ENCODE data around the gene RHCG.

The RHCG gene

DNA sequence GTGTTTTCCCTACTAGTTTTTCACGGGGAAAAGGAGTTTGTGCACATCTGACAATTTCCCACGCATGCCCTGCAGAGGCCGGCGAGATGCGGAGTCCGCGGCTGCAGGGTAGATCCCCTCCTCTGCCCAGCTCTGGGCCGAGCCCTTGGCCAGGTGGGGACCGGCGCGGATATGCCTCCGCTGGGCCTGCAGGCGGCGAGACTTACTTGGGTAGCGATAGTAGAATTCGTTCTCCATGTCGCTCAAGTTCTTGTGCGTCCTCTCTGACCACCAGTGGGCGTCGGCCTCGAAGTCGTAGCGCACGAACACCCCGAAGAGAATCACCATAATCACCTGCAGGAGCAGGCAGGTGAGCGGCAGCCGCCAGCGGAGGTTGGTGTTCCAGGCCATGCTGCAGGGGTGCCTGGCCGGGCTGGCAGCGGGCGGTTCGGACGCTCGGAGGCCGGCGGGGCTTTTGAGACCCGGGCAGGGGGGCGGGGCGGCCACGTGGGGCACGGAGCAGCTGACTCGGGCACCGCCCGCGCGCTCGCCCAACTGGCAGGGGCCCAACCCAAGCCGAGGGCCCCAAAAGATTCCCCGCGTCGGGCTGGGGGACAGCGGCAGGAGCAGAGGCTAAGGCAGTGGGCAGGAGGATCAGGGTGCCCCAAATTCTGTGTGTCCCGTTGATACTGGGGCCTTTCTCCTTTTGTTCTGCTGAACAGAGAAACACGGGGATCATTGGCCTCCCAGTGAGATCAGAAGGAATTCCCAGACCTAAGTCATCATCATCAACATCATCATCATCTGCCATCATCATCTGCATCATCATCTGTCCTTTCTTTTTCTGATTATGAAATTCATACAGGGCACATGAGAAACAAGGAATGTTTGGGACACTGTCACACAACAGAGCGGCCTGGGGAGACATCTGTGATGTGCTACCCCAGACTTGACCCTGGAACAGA is at the start of gene RHCG:
RHCG (minus strand) TSS at position 429 of the 944 bp plus-strand sequence; CDS start at position 390, 39 bp downstream.
- no peak for DNase-seq (ENCODE audit: low read depth in 2 of 2)

- no peak for DNase-seq (ENCODE audit: low read depth in 2 of 2)
These were observed 47.0 kb upstream of the RHCG start for GRCh38 chr15:89543389-89543788.

DNA sequence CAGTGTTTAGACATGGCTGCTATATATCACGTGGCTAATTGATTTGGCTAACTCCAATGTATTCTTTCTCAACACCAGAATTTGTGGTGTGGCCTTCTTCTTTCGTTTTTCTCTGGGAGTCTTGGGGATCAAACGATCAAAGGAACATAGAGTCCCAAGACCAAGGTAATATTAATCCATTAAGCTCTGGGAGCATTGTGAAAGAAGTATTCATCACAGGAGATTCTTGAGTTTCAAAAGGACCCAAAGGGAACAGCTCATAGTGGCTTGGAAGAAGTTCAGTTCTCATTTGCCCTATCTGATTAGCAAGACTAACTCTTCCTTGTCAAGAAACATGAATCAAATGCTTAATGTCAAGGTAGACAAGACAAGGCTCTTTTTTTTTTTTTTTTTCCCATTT is 46.0 kb upstream of the RHCG start:
- no peak for DNase-seq (ENCODE audit: low read depth in 2 of 2)

DNA sequence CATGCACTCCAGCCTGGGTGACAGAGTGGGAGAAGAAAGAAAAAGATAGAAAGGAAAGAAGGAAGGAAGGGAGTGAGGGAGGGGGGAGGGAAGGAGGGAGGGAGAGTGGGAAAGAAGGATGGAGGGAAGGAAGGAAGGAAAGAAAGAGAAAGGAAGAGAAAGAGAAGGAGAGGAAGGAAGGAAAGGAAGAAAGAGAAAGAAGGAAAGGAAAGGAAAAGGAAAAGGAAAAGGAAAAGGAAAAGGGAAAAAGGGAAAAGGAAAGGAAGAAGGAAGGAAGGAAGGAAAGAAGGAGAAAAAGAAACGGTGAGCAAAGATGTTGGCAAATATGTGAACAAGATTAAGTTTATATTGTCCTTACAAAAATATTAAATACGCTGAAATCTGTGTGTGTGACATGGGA is 42.6 kb upstream of the RHCG start:
- no peak for DNase-seq (ENCODE audit: low read depth in 2 of 2)

GRCh38 chr15:89533861-89534544 is 37.6 kb upstream of the RHCG start:
- DNase-seq (ENCODE audit: low read depth in 2 of 2) = no peak

- DNase-seq (ENCODE audit: low read depth in 2 of 2) = no peak
These were observed 35.6 kb upstream of the RHCG start for GRCh38 chr15:89531796-89532537.

- DNase-seq (ENCODE audit: low read depth in 2 of 2) = no peak
These were observed 34.6 kb upstream of the RHCG start for GRCh38 chr15:89530976-89531375.

DNA sequence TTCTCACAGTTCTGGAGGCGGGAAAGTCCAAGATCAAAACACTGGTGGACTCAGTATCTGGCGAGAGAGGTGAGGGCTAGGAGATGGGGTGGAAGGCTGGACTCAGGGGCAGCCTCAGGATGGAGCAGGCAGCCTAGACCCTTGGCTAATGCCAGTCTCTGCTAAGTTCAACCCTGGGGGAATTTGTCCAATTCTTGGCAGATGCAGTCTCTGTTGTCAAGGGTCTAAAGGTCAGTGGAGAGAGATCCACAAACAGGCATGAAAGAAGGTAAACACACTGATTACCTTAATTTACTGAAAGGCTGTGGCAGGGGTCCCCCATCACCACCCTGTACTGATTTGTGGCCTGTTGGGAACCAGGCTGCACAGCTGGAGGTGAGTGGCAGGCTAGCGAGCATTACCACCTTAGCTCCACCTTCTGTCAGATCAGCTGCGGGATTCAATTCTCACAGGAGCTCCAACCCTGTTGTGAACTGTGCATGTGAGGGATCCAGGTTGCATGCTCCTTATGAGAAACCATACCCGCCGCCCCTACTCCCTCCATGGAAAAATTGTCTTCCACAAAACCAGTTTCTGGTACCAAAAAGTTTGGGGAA is 32.5 kb upstream of the RHCG start:
- no peak for DNase-seq (ENCODE audit: low read depth in 2 of 2)

DNA sequence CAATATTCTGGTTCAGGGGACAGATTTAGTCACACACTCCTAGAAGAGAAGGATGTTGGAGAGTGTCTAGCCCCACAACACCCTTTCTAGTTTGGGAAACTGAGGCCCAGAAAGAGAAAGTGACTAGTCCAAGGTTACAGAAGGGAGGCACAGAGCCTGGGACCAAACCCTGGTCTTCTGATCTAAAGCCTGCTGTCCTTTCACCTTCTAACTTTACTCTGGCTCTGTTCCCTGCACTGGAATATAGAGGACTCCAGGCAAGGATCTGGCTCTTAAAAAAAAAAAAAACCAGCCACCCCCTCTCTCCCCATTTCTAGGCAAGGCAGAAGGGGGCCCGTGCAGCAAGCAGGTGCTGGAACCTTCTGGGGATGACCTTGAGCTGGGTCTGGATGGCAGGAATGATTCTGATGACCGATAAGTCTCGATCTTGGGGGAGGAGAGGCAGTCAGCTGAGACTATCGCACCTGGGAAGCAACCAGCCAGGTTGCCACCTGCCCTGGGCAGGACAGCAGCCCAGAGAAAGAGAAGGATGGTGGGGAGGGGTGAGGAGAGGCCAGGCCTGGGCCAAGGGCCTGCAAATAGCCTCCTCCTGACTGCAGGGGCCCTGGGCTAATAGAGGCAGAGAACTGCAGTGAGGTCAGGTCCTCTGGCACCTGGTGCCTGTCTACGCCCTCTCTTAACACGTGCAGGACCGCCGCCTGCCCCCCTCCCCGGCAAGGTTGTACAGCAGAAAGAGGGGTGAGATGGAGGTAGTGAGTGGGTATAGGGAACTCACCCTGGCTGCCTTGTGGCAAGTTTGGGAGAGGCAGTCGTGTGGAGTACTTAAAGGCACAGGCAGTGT is 30.4 kb upstream of the RHCG start:
- no peak for DNase-seq (ENCODE audit: low read depth in 2 of 2)

DNA sequence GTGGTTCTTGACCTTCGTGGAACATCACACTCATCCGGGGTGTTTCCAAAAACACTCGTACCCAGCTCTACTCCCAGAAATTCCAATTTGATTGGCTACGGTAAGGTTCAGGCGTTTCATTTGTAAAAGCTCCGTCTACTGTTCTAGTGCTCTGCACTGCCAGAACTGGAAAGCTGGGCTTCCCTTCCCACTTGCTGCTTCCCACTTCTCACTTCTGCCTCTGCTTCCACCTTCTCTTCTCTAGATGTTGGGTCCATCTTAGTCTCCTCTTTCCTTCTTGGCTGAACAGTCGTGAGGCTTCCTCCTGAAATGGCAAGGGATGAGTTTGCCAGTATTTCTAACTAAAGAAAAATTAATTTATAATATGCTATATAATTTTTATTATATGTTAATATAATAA is 29.8 kb upstream of the RHCG start:
- no peak for DNase-seq (ENCODE audit: low read depth in 2 of 2)

GRCh38 chr15:89524184-89524583 is 27.8 kb upstream of the RHCG start:
- DNase-seq (ENCODE audit: low read depth in 2 of 2) = no peak

GRCh38 chr15:89523101-89523500 is 26.7 kb upstream of the RHCG start:
- no peak for DNase-seq (ENCODE audit: low read depth in 2 of 2)

GRCh38 chr15:89521605-89522004 is 25.2 kb upstream of the RHCG start:
- no peak for DNase-seq (ENCODE audit: low read depth in 2 of 2)

DNA sequence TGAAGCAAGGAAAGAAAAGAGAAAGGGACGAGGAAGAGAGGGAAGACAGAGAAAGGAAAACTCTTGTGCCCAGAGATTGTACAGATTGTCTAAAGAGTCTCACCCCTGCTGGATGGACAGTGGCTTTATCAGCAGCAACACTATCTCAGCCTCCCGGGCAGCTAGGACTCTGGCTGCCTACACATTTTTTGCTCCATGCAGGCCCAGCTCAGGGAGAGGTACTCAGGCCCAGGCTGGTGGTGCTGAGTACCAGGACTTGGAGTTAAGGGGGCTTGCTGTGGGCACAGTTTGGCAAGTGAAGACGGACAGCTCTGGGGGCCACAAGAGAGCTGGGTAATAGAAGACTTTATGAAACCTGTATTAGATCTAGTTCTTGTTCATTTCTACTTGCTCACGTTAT is 19.1 kb upstream of the RHCG start:
- no peak for DNase-seq (ENCODE audit: low read depth in 2 of 2)

DNA sequence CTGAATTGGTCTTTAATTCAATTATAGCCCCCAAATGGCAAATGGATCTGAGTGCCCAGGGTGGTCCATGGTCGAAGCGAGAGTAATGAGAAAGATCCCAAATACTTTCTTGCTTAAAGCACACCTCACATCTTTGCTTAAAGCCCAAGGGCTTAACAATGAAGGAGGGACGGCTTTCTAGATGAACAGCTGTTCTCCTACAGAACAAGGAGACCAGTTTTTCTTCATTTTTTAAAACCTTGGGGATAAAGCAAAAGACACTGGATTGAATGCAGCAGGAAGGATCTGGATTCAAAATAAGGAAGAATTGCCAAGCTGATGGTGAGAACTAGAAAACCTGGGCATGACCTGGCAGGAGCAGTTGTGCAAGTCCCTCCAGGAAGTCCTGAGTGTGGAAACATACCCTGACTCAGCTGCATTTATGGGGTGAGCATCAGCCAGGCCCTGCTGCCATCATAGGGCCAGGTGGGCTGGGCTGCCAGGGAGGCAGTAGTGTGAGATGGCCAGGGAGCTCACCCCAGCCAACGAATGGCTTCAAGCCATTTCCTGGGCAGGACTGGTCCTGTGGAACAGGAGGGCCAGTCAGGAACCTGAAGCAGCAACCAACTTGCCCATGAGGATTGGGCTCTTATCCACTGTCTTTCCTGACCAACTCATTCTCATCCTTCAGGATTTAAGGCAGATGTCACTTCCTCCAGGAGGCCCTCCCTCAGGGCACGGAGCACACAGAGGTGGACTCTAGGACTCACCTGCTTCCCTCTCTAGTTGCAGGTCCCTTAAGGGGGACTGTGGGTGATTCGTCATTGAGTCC is 18.4 kb upstream of the RHCG start:
- DNase-seq (ENCODE audit: low read depth in 2 of 2) = no peak

DNA sequence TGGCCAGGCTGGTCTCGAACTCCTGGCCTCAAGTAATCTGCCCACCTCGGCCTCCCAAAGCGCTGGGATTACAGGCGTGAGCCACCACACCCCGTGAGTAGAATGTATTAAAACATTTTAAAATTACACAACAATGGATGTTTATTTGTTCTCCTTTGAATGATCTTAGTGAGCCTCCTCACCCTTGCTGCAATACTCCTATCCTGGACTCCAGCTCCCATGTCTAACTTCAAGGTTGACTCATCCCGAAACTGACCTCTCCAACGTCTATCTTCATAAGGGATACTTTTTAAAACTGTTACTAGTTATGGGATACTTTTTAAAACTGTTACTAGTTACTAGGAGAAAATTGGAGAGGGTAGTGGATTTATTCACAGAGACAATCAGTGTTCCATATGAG is 17.8 kb upstream of the RHCG start:
- no peak for DNase-seq (ENCODE audit: low read depth in 2 of 2)

GRCh38 chr15:89513284-89513683 is 16.9 kb upstream of the RHCG start:
- no peak for DNase-seq (ENCODE audit: low read depth in 2 of 2)

- DNase-seq (ENCODE audit: low read depth in 2 of 2) = no peak
These were observed 16.2 kb upstream of the RHCG start for GRCh38 chr15:89512631-89513030.

DNA sequence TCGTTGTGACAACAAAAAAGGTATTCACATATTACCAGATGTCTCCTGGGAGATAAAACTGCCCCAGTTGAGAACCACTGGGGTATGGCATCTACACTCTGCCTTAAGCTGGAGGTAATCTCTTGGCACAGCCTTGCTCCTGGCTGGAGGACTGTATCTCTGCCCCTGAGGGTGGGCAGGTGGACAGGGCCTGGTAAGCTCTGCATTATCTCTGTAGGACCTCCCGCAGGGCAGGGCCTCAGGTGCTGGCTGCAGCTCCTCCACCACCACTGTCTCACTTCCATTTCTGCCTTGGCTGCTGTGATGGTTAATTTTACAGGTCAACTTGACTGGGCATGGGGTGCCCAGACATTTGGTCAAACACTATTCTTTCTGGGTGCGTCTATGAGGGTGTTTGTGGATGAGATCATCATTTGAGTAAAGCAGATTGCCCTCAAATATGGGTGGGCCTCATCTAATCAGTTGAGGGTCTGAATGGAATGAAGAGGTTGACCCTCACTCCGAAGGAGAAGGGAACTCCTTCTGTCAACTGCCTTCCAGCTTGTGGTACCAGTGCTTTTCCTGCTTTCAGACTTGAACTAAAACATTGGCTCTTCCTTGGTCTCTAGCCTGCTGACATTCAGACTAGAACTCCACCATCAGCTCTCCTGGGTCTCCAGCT is 9.8 kb upstream of the RHCG start:
- DNase-seq (ENCODE audit: low read depth in 2 of 2) = no peak

- DNase-seq (ENCODE audit: low read depth in 2 of 2) = no peak
These were observed 7.8 kb upstream of the RHCG start for GRCh38 chr15:89504166-89504565.
